Sigmoid colon (tissue), 4 donors: Measurements from ENCODE around the gene MAML3.

Experiments
- EP300 ChIP-seq, 4 donors: sonication (generic); formaldehyde crosslinking; IDR thresholded peaks; one replicate each; pipeline ENCODE4 v1.6.1; 2017; ENCODE audit warnings: antibody characterized with exemption in 4 of 4
- POLR2A ChIP-seq, 2 donors: fragments of 450-650 bp; IDR thresholded peaks; one replicate each; pipeline ENCODE4 v1.6.1; 2016; ENCODE audit warnings: antibody characterized with exemption in 2 of 2, mild to moderate bottlenecking in 2 of 2, moderate library complexity in 2 of 2
- POLR2AphosphoS5 ChIP-seq, 4 donors: sonication (generic); formaldehyde crosslinking; IDR thresholded peaks; one replicate each; pipeline ENCODE4 v1.6.1; 2017; ENCODE audit warnings: antibody characterized with exemption in 4 of 4
- TF ChIP-seq, protein P1 (sequence below), 4 experiments: fragments of 450-650 bp in 3 of 4; fragments of 200-600 bp in 1 of 4; IDR thresholded peaks; one replicate each; pipeline ENCODE4 v1.5.1; 2016 to 2019; ENCODE audit warnings: antibody characterized with exemption in 4 of 4, mild to moderate bottlenecking in 3 of 4, moderate library complexity in 2 of 4

DNA sequence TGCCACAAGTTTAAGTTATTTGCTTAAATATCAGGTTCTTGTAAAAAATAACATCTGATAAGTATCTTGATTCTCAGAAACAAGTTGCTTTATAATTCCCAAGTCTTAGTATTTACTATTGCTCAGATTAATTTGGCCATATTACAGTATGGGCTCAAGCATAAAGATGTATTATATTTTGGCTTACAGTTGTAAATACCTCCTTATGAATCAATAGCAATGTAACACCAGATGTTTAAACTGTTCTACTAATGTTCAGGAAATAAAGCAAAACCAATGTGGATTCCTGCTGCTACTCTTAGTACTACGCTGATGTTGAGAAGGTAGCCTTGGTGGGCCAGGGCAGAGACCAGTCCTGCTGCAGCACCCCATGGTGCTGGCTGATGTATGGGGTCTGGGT, 385.6 kb downstream of the MAML3 start:
- TF ChIP-seq POLR2AphosphoS5 (IDR thresholded peaks at IDR 0.05) (no peak), POLR2A (IDR thresholded peaks at IDR 0.05) (no peak), EP300 (IDR thresholded peaks at IDR 0.05) (no peak)
- TF ChIP-seq, protein P1, sequence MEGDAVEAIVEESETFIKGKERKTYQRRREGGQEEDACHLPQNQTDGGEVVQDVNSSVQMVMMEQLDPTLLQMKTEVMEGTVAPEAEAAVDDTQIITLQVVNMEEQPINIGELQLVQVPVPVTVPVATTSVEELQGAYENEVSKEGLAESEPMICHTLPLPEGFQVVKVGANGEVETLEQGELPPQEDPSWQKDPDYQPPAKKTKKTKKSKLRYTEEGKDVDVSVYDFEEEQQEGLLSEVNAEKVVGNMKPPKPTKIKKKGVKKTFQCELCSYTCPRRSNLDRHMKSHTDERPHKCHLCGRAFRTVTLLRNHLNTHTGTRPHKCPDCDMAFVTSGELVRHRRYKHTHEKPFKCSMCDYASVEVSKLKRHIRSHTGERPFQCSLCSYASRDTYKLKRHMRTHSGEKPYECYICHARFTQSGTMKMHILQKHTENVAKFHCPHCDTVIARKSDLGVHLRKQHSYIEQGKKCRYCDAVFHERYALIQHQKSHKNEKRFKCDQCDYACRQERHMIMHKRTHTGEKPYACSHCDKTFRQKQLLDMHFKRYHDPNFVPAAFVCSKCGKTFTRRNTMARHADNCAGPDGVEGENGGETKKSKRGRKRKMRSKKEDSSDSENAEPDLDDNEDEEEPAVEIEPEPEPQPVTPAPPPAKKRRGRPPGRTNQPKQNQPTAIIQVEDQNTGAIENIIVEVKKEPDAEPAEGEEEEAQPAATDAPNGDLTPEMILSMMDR (IDR thresholded peaks at IDR 0.05): no peak
